AG08395 (cell line): Measurements from ENCODE around the gene MEGF6.

Source experiments
- DNase-seq: peaks from one replicate; pipeline ENCODE4 v3.0.0; 2012; ENCODE audit warnings: mixed read lengths, low spot score

The MEGF6 gene

GRCh38 chr1:3540876-3541275 is 70.4 kb downstream of the MEGF6 start:
- no peak for DNase-seq

DNA sequence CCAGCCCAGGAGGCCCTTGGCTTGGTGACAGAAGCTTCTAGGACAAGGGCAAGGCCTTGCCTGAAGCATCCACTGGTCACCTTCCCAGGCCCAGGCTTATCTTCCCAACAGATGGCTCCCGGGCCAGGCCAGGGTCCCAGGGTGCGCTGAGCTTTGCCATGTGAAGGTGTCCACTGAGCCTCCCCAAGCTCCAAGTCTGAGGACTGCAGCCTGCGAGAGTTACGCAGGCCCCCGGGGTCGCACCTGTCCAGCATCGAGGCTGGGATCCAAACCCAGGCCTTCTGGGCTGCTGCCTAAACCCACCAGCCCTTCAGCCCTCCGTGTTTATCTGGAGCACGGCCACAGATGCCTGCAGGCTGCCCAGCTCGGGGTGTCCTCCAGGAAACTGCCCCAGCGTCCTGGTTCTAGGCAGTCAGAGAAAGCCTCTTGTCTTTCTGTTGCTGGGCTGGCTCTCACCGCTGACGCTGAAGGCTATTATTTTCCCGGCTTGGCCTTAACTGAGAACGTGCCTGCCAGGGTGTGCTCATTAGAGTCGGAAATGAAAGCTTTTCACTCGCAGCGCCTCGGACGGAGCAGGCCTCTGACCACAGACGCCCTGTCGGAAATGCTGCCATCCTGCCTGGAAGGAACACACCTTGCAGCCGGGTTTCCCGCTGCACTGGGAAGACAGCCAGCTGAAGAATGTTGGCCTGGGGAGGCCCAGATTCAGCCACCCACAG is 71.4 kb downstream of the MEGF6 start:
- no peak for DNase-seq

DNA sequence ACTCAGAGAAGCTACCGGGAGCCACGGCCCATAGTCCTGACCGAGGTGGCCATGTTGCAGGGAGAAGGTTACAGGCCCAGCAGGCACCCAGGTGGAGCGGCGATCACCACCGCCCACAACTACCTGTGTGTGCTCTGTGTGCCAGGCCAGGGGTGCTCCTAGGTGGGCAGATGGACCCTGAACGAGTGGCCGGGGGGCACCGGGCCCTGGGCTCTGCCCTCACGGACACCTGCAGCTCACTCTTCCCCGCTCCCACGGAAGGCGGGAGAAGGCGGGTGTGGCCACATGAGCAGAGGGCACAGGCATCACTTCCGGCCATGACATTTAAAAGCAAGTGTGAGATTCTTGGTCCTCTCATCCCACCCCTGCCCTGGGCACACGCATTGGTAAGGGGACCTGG is 73.9 kb downstream of the MEGF6 start:
- no peak for DNase-seq

GRCh38 chr1:3536420-3537195 is 74.7 kb downstream of the MEGF6 start:
- no peak for DNase-seq

DNA sequence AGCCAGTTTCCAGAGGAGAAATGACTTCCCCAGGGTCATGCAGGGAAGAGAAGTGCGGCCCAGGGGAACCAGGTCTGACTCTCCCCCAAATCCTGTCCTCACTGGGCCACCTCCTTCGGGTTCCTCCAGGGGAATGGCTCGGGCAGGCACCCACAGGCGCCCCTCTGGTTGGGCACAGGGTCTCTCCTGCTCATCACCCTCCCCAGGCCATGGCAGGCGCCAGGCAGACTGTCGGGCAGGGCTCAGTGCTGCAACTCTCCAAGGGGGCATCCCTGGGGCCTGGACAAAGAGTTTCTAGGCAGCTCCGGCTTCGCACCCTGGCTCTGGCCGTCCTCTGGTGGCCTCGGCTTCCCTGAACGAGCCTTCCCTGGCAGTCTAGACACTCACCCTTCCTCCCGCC is 75.6 kb downstream of the MEGF6 start:
- no peak for DNase-seq

DNA sequence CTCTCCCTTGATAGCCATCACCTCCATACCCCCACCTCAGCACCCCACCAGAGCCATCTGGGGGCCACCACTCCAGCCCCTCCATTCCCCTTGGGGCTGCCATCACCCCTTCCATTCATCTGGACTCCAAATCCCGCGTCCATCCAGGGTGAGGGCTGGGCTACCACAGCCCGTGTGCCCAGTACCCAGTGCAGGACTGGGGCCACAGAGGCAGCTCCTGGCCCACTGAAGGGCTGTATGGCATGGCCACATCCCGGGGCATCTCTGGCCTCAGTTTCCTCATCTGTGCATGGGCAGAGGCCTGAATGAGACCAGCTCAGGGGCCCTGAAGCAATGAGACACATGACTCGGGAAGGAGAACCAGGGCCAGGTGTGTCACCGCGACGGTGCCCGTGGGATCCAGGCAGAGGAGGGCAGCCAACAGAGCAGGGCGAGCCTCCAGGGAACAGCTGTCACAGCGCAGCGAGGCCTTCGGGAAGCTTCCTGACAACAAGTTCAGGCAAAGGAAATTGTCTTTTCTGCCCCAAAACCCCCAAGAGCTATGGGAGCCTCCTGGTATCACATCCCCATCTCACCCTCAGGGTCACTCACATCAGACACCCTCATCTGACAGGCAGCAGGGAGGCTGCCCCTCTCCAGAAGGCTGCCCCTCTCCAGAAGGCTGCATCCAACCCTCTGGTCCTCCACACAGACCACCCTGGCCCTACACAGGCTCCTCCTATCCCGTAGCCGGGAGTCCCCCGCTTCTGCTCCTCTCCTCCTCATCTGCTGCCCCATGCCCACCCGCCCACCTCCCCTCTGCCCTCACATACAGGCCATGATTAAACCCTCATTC is 76.3 kb downstream of the MEGF6 start:
- no peak for DNase-seq

DNA sequence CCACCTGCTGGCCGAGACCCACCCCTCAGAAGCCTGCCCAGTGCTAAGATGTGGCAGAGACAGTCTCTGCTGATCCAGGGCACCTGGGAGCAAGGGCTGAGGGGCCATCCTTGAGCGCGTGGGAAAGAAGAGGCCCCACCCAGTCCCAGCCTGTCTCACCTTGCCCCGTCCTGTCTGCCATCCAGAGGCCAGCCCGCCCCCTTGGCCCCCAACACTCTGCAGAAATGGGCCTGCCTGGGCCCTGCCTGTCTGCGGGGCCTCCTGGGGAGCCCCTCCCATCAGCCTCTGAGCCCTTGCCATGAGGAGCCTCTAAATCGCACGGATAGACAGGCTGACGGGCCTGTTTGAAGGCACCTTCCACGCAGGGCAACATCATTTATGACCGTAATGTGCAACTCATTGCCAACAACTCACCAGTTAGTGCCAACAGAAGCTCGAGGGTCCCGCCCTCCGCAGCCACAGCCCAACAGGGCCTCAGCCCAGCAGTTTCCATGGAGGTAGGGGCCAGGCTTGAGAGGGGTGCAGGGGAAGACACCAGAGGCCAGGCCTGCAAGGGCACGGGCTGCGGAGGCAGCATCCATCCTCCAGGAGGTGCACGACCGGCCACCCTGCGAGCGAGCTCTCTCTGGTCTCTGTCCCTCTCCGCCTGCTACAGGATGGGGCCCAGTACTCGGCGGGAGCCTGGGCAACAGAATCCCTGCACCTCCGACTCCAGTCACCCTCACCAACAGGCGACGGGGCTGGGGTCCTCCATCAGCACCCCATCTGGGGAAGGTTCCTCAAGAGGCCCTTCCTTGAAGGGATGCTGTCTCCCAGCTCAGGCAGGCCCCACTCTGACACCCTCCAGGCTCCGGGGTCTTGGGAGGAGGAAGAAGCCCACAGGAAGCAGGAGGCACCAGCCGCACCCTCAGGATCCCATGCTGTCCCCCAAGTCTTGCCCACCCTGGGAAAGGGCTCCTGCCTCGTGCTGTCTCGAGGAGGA is 78.0 kb downstream of the MEGF6 start:
- no peak for DNase-seq

- no peak for DNase-seq
Measured at GRCh38 chr1:3531928-3532327, 79.4 kb downstream of the MEGF6 start.

DNA sequence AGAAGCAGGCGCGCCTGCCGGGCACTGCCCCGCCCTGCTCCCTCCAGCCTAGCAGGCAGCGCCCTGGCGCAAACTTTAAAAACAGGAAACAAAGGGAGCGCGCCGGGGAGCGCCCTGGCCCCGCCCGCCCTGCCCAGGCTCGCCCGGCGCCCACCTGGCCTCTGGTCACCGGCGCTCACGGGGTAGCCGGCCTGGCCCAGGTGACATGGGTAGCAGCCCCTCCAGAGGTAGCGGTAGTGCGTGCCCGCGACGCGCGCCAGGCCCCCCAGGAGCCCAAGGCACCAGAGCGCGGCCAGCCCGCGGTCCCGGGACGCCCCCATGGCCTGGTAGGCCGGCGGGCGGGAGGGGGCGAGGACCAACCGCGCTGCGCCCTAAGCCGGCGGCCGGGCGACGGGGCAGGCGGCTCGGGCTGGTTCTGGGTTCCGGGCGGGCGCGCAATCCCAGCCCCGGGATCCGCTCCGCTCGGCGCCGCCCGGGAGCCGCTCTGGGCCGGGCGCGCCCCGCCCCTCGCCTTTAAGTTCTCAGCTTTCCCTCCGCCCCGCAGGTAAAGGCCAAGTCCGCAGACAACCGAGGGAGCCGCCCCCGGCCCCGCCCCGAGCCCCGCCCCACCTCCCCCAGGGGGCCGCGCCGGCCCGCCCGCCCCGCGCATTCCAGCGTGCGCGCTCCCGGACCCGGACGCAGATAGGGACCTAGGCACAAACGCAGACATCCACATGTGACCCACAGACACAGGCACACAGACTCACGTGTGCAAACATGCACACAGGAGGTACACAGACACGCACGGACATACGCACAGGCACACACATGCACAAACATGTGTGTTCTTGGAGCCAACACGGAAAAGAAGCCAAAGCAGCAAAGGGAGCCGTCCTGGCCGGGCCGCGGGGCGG is 80.1 kb downstream of the MEGF6 start:
- peak; percentile 90 for DNase-seq

DNA sequence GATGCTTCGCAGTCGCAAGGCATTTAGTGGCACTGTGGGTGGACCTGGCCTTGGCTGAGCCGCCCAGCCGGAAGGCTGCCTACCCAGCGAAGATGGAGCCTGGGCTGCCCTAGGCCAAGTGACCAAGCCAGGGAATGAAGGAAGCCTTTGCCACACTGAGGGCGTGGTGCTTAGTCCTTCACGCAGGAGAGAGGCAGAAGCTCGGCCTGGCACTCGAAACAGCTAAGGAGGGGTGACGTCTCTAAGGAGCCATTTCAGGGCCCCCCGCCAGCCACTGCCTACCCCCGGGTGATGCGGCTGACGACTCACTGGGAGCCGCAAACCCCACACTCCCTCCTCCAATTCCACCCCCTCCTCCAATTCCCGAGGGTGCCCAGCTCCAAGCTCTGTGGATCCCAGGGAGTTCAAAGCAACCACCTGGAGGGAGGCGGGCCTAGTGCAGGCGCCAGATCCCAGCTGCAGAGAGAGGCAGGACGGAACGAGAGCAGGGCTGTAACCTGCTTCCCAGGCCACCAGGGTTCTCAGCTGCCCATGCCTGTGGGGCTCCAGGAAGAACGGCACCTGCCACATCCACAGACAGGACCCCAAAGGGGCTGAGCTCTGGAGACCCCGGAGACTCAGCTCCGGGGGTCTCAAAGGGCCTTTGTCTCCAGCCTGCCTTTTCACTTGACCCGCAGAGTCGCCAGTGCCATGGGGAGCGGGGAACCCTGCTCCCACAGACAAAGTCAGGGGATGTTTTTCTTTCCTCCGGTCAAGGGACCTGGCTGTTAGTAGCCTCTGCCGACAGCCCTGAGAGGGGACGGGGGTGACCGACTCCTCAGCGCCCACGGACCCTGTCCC is 81.0 kb downstream of the MEGF6 start:
- no peak for DNase-seq

GRCh38 chr1:3529099-3529729 is 82.1 kb downstream of the MEGF6 start:
- no peak for DNase-seq

GRCh38 chr1:3527774-3528173 is 83.5 kb downstream of the MEGF6 start:
- no peak for DNase-seq

DNA sequence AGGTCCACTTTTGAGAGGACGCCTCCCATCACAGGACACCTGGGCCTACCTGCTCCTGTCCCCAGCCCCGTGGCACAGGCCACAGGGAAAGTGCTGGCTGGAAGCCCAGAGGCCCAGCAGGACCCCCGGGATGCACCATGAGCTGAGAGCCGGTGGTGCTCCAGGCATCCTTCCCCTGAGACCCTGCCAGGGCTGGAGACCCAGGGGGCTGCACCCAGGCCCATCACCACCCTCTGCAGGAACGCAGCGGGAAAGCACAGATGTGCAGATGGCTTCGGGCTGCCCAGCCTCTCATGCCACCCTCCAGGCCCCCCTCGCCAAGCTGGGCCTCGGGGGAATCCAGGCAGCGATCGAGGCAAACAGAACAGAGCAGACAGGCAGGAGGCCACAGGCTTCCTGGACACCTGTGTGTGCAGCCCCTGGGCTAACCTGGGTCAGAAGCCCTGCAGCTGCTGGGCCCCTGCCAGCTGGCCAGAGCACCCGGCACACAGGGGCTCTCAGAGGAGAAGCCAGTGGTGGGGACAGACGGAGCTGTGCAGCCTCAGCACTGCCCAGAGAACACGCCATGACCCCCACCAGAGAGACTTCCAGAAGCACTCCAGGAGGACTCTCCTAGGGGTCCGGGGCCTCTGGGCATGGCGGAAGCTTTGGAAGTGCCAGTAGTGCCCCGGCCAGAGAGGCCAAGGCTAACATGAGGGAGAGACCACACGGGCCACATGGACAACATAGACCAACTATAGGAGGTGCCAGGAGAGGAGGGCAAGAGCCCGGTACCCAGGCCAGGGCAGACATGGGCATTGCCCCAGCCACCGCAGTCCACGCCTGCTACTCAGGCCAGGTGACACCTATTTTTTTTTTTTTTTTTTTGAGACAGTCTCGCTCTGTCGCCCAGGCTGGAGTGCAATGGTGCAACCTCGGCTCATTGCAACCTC is 85.5 kb downstream of the MEGF6 start:
- no peak for DNase-seq

DNA sequence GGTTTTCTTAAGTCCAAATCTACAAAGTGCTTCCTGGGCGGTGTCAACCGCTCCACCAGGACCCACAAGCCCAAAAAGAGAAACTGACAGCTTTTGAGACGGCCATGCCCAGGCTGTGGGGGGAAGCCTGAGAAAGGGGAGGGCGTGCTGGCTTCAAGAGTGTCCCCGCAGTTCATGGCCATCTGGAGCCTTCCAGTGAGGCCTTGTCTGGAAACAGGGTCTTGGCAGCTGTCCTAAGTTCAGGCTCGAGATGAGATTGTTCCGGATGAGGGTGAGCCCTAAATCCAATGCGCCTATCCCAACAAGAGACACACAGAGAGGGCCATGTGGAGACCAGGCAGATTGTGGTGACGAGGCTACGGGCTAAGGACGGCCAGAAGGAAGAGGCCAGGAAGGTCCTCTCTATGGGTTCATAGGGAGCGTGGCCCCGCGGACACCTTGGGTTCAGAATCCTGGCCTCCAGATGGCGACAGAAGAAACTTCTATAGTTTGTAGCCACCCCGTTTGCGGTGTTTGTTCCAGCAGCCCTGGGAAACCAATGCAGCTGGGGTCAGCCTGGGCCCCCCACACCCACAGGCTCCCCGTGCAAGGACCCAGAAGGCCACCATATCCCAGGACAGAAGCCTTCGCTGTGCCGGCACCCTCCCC is 86.6 kb downstream of the MEGF6 start:
- no peak for DNase-seq

- DNase-seq, result no peak
Measured at GRCh38 chr1:3523980-3524379, 87.3 kb downstream of the MEGF6 start.

GRCh38 chr1:3522564-3523265 is 88.6 kb downstream of the MEGF6 start:
- DNase-seq, result peak; percentile 96

- DNase-seq, result no peak
Measured at GRCh38 chr1:3522112-3522511, 89.2 kb downstream of the MEGF6 start.
